Embryonic facial prominence (tissue), 1 donor: ENCODE data around the gene STARD13.

ENCODE experiments used
- DNase-seq: peaks from one replicate; pipeline ENCODE4 v3.0.0-alpha.2; 2016; ENCODE audit errors: extremely low spot score

STARD13 gene

GRCh38 chr13:33112766-33113165 is 172.8 kb downstream of the STARD13 start:
- no peak for DNase-seq

GRCh38 chr13:33111414-33112110 is 174.0 kb downstream of the STARD13 start:
- no peak for DNase-seq

GRCh38 chr13:33110713-33111413 is 174.7 kb downstream of the STARD13 start:
- DNase-seq: no peak

- DNase-seq: no peak
Measured at GRCh38 chr13:33110386-33110712, 175.2 kb downstream of the STARD13 start.

- DNase-seq: no peak
Measured at GRCh38 chr13:33109801-33110200, 175.8 kb downstream of the STARD13 start.

GRCh38 chr13:33109271-33109697 is 176.3 kb downstream of the STARD13 start:
- DNase-seq: no peak

GRCh38 chr13:33108620-33109019 is 176.9 kb downstream of the STARD13 start:
- DNase-seq: no peak

GRCh38 chr13:33107361-33107760 is 178.2 kb downstream of the STARD13 start:
- no peak for DNase-seq

- DNase-seq: no peak
Measured at GRCh38 chr13:33106656-33107360, 178.7 kb downstream of the STARD13 start.

- DNase-seq: no peak
Measured at GRCh38 chr13:33105387-33106005, 180.1 kb downstream of the STARD13 start.

- no peak for DNase-seq
Measured at GRCh38 chr13:33103457-33103856, 182.1 kb downstream of the STARD13 start.

GRCh38 chr13:33101835-33102234 is 183.7 kb downstream of the STARD13 start:
- no peak for DNase-seq

- no peak for DNase-seq
Measured at GRCh38 chr13:33100886-33101285, 184.7 kb downstream of the STARD13 start.

GRCh38 chr13:33099860-33100259 is 185.7 kb downstream of the STARD13 start:
- no peak for DNase-seq

GRCh38 chr13:33096886-33097605 is 188.5 kb downstream of the STARD13 start:
- DNase-seq: no peak

- DNase-seq: no peak
Measured at GRCh38 chr13:33092073-33092987, 193.2 kb downstream of the STARD13 start.

- no peak for DNase-seq
Measured at GRCh38 chr13:33091415-33091774, 194.2 kb downstream of the STARD13 start.

- no peak for DNase-seq
Measured at GRCh38 chr13:33090755-33091414, 194.7 kb downstream of the STARD13 start.

GRCh38 chr13:33089311-33089710 is 196.2 kb downstream of the STARD13 start:
- DNase-seq: no peak

- DNase-seq: no peak
Measured at GRCh38 chr13:33087790-33088189, 197.8 kb downstream of the STARD13 start.
